Urothelium cell line (cell line): ENCODE results near the gene ALDH4A1.

Experiments
- DNase-seq: peaks from one replicate; pipeline ENCODE4 v3.0.0; 2011; ENCODE audit warnings: low spot score, mixed read lengths
- FAIRE-seq: peaks from 2 replicates; lab custom pipeline; 2011; peaks lifted over from hg19 to GRCh38; lab: Jason Lieb, UNC

Gene ALDH4A1

GRCh38 chr1:18902523-18903290 lies at the start of gene ALDH4A1:
Gene ALDH4A1 (minus strand): TSS chr1:18902555. CDS start chr1:18902523, 32 bp downstream.
- DNase-seq (peak; percentile 98), FAIRE-seq (peak; percentile 91)

GRCh38 chr1:18951818-18952391 lies 49.5 kb upstream of the ALDH4A1 start:
- DNase-seq: no peak
- no peak for FAIRE-seq

GRCh38 chr1:18951416-18951815 lies 49.1 kb upstream of the ALDH4A1 start:
- no peak for DNase-seq
- no peak for FAIRE-seq

- no peak for DNase-seq
These were observed 48.2 kb upstream of the ALDH4A1 start for GRCh38 chr1:18950401-18951026.

GRCh38 chr1:18949686-18950400 lies 47.5 kb upstream of the ALDH4A1 start:
- FAIRE-seq (no peak), DNase-seq (peak; percentile 62)

More at GRCh38 chr1:18950401-18951026, 48.2 kb upstream of the ALDH4A1 start:
- no peak for FAIRE-seq

GRCh38 chr1:18948913-18949685 lies 46.7 kb upstream of the ALDH4A1 start:
- peak; percentile 32 for DNase-seq
- FAIRE-seq: no peak

- peak; percentile 70 for DNase-seq
- FAIRE-seq: no peak
These were observed 45.9 kb upstream of the ALDH4A1 start for GRCh38 chr1:18948048-18948912.

GRCh38 chr1:18947570-18947969 lies 45.2 kb upstream of the ALDH4A1 start:
- FAIRE-seq (no peak), DNase-seq (no peak)

- DNase-seq (no peak), FAIRE-seq (no peak)
These were observed 44.4 kb upstream of the ALDH4A1 start for GRCh38 chr1:18946550-18947381.

GRCh38 chr1:18945401-18945849 lies 43.1 kb upstream of the ALDH4A1 start:
- DNase-seq: no peak
- no peak for FAIRE-seq

- FAIRE-seq (no peak), DNase-seq (no peak)
These were observed 42.5 kb upstream of the ALDH4A1 start for GRCh38 chr1:18944810-18945209.

GRCh38 chr1:18943914-18944572 lies 41.7 kb upstream of the ALDH4A1 start:
- DNase-seq: no peak
- no peak for FAIRE-seq

- no peak for FAIRE-seq
These were observed 40.8 kb upstream of the ALDH4A1 start for GRCh38 chr1:18943162-18943561.

GRCh38 chr1:18942340-18942739 lies 40.0 kb upstream of the ALDH4A1 start:
- DNase-seq (no peak), FAIRE-seq (no peak)

More at GRCh38 chr1:18943162-18943561, 40.8 kb upstream of the ALDH4A1 start:
- no peak for DNase-seq

- FAIRE-seq (peak; percentile 74), DNase-seq (peak; percentile 85)
These were observed 39.1 kb upstream of the ALDH4A1 start for GRCh38 chr1:18941221-18942141.

GRCh38 chr1:18940303-18941020 lies 38.1 kb upstream of the ALDH4A1 start:
- DNase-seq: no peak
- FAIRE-seq: no peak
